C4-2B (cell line): ENCODE data around the gene FGFRL1.

Experiments used
- H3K27ac ChIP-seq: fragments of 450-650 bp; 2 replicates; pipeline ENCODE4 v1.5.1; 2017
- CTCF ChIP-seq: fragments of 450-650 bp; conservative IDR thresholded peaks from 2 replicates; pipeline ENCODE4 v1.5.1; 2017; ENCODE audit warnings: mild to moderate bottlenecking
- ZFX ChIP-seq: fragments of 450-650 bp; IDR thresholded peaks from 2 replicates; pipeline ENCODE4 v1.6.1; 2017

The FGFRL1 gene

GRCh38 chr4:1028574-1029220 is 17.3 kb downstream of the FGFRL1 start:
- TF ChIP-seq CTCF: no peak
- no peak for TF ChIP-seq ZFX
- no peak overlapping the region for H3K27ac ChIP-seq

- TF ChIP-seq CTCF: no peak
- TF ChIP-seq ZFX: no peak
- H3K27ac ChIP-seq: no peak overlapping the region
Measured at GRCh38 chr4:1029529-1029928, 18.1 kb downstream of the FGFRL1 start.

- TF ChIP-seq ZFX (no peak), CTCF (no peak)
- H3K27ac ChIP-seq: no peak overlapping the region
Measured at GRCh38 chr4:1030031-1030430, 18.6 kb downstream of the FGFRL1 start.

- no peak overlapping the region for H3K27ac ChIP-seq
- no peak for TF ChIP-seq CTCF
- no peak for TF ChIP-seq ZFX
Measured at GRCh38 chr4:1030559-1030958, 19.1 kb downstream of the FGFRL1 start.

GRCh38 chr4:1031346-1031745 is 19.9 kb downstream of the FGFRL1 start:
- TF ChIP-seq ZFX: no peak
- no peak for TF ChIP-seq CTCF
- H3K27ac ChIP-seq: no peak overlapping the region

GRCh38 chr4:1031956-1032795 is 20.8 kb downstream of the FGFRL1 start:
- no peak for TF ChIP-seq CTCF
- no peak for TF ChIP-seq ZFX
- H3K27ac ChIP-seq: no peak overlapping the region

- no peak overlapping the region for H3K27ac ChIP-seq
- no peak for TF ChIP-seq CTCF
- TF ChIP-seq ZFX: no peak
Measured at GRCh38 chr4:1032861-1033260, 21.4 kb downstream of the FGFRL1 start.
